Retinal pigment epithelial cell (primary cell): ENCODE measurements around the gene PMM2.

Source experiments
- DNase-seq: peaks from one replicate; pipeline ENCODE4 v3.0.0-alpha.2; 2010; ENCODE audit warnings: low read depth
- H3K4me3 ChIP-seq: 2 replicates; pipeline ENCODE4 v1.5.1; 2011; ENCODE audit warnings: mild to moderate bottlenecking, low read length, control low read depth, moderate library complexity
- TF ChIP-seq, protein P1 (sequence below): conservative IDR thresholded peaks from 2 replicates; pipeline ENCODE4 v1.5.1; 2011; ENCODE audit warnings: low read depth, low read length, control low read depth, inconsistent platforms

PMM2 gene

DNA sequence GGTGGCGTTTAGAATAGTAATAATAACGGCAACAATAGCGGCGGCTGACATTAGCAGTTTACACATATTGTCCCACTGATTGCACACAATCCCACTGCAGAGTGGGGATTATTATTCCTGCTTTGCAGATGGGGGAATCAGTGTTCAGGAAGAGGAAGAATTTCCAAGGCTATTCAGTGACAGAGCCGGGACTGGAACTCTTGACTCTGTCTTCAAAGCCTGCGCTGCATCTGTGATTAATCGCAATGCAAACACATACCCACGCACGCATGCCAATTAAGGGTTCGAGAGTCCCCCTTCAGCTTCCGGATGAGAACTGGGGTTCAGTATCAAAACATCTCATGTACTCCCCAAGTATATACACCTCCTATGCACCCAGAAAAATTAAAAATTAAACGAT is 29.4 kb upstream of the PMM2 start:
- H3K4me3 ChIP-seq = no peak overlapping the region
- DNase-seq = no peak
- TF ChIP-seq, protein P1, sequence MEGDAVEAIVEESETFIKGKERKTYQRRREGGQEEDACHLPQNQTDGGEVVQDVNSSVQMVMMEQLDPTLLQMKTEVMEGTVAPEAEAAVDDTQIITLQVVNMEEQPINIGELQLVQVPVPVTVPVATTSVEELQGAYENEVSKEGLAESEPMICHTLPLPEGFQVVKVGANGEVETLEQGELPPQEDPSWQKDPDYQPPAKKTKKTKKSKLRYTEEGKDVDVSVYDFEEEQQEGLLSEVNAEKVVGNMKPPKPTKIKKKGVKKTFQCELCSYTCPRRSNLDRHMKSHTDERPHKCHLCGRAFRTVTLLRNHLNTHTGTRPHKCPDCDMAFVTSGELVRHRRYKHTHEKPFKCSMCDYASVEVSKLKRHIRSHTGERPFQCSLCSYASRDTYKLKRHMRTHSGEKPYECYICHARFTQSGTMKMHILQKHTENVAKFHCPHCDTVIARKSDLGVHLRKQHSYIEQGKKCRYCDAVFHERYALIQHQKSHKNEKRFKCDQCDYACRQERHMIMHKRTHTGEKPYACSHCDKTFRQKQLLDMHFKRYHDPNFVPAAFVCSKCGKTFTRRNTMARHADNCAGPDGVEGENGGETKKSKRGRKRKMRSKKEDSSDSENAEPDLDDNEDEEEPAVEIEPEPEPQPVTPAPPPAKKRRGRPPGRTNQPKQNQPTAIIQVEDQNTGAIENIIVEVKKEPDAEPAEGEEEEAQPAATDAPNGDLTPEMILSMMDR = no peak

GRCh38 chr16:8768692-8769091 is 28.9 kb upstream of the PMM2 start:
- DNase-seq = no peak
- no peak overlapping the region for H3K4me3 ChIP-seq
- TF ChIP-seq, protein P1 = no peak

- H3K4me3 ChIP-seq = no peak overlapping the region
- TF ChIP-seq, protein P1 = no peak
- no peak for DNase-seq
Observed at GRCh38 chr16:8773537-8773936, 24.1 kb upstream of the PMM2 start.

- TF ChIP-seq, protein P1 = no peak
- no peak for DNase-seq
- H3K4me3 ChIP-seq = no peak overlapping the region
Observed at GRCh38 chr16:8774208-8774607, 23.4 kb upstream of the PMM2 start.

DNA sequence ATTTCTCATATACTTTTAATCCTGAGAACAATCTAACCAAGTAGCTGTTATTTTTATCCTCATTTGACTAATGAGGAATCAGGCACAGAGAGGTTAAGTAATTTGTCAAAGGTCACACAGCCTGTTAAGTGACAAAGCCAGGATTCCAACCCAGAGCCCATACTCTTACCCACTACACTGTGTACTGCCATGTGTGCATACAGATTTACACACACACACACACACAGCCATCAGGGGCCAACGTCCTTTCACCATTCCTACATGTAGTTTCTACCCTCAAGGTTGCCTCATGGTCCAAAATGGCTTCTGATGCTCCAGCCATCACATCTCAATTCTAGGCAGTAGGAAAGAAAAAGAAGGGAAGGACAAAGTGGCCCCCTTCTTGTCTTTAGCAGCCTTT is 22.3 kb upstream of the PMM2 start:
- TF ChIP-seq, protein P1 = no peak
- DNase-seq = no peak

DNA sequence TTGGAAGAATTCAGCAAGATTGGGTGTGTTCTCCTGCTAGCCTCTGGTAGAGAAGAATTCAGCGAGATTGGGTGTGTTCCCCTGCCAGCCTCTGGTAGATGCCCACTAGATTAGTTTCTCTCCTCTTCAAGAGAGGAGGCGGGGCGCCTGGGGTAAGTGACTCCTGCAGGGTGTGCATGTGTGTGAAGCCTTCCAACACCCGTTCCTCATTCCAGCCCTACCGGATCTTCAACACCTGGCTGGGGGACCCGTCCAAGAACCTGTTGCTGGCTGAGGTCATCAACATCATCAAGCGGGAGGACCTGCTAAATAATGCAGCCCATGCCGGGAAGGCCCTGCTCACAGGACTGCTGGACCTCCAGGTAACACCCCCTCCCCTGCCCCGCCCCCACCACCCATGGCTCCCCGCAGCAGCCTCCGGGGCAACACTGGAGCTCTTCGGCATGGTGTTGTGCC is 21.5 kb upstream of the PMM2 start:
- TF ChIP-seq, protein P1 = no peak
- H3K4me3 ChIP-seq = no peak overlapping the region
- DNase-seq = no peak

More for the DNA sequence above, 22.3 kb upstream of the PMM2 start:
- no peak overlapping the region for H3K4me3 ChIP-seq

GRCh38 chr16:8777217-8777616 is 20.4 kb upstream of the PMM2 start:
- no peak for DNase-seq
- no peak overlapping the region for H3K4me3 ChIP-seq
- TF ChIP-seq, protein P1 = no peak
